GM21390 (cell line): ENCODE measurements around the gene AP4S1.

Experiments
- ATAC-seq: cut with Tn5 transposase; IDR thresholded peaks from one replicate; pipeline ENCODE4 v1.9.1; 2021; ENCODE audit not compliant: unreplicated experiment

AP4S1 gene

GRCh38 chr14:31128601-31129526 lies 103.4 kb downstream of the AP4S1 start:
- no peak for ATAC-seq

- ATAC-seq = no peak
Observed at GRCh38 chr14:31133133-31133532, 107.7 kb downstream of the AP4S1 start.

- ATAC-seq = no peak
Observed at GRCh38 chr14:31137214-31137889, 111.9 kb downstream of the AP4S1 start.

- no peak for ATAC-seq
Observed at GRCh38 chr14:31138301-31138700, 112.9 kb downstream of the AP4S1 start.

DNA sequence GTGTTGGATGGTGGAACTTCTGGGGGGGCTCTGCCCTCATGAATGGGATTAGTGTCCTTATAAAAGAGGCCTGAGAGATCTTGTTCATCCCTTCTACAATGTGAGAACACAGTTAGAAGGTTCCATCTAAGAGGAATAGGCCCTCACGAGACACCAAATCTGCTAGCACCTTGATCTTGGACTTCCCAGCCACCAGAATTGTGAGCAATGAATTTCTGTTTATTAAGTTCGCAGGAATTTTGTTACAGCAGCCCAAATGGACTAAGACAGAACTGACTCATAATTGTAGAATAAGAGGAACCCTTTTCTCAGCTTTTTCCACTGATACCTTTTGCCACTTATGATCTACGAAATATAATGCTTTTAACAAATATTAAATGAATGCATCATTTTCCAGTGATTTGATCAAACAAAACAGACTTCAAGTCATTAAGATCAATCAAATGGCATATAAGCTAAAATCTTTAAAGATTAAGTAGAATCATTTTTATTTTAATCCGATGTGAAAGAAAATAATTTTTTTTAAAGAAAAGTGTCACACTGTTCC lies 113.9 kb downstream of the AP4S1 start:
- ATAC-seq = no peak

GRCh38 chr14:31142455-31143087 lies 117.1 kb downstream of the AP4S1 start:
- no peak for ATAC-seq
